IMR-90 (cell line): ENCODE results near the gene CP. TPM values are rescaled to one million over a fixed set of nuclear protein-coding genes. Genes with fewer than 3 reads are reported as not detected.

ENCODE experiments used
- ATAC-seq: fragments of 200-7000 bp; cut with Tn5 transposase; 2 replicates; pipeline ENCODE4 v1.9.1; 2020; ENCODE audit warnings: low read depth, mild to moderate bottlenecking, moderate library complexity
- BruUV-seq: library from RNA; stranded (reverse); fragments of 400-500 nt; replicated peaks from 2 replicates; lab custom pipeline; 2021; lab: Mats Ljungman, UMichigan
- CTCF ChIA-PET: fragments of 300-600 bp; formaldehyde crosslinking; extraction: SDS; loops from one replicate; lab custom pipeline; 2021; ENCODE audit warnings: antibody characterized with exemption; lab: Yijun Ruan, JAX
- POLR2A ChIA-PET: fragments of 300-600 bp; sonication (Branson Sonifier 250); formaldehyde crosslinking; loops from one replicate; lab custom pipeline; 2022; ENCODE audit warnings: antibody characterized with exemption; ENCODE audit not compliant: unreplicated experiment; lab: Charles Lee
- DNase-seq: peaks from one replicate; pipeline ENCODE4 v3.0.0; 2013
- H2AFZ ChIP-seq: replicated peaks from 2 replicates; pipeline ENCODE3; 2013; ENCODE audit warnings: low read length, mild to moderate bottlenecking; ENCODE audit not compliant: poor library complexity
- H2AK5ac ChIP-seq: 2 replicates; pipeline ENCODE4 v1.6.1; 2013; ENCODE audit warnings: low read depth, low read length, inconsistent platforms
- H2AK9ac ChIP-seq: replicated peaks from 2 replicates; pipeline ENCODE3; 2013; ENCODE audit warnings: mild to moderate bottlenecking, low read depth, low read length, moderate library complexity; ENCODE audit not compliant: poor library complexity
- H2BK120ac ChIP-seq: 2 replicates; pipeline ENCODE4 v1.6.1; 2013; ENCODE audit warnings: low read depth, low read length, inconsistent platforms
- H2BK15ac ChIP-seq: 3 replicates; pipeline ENCODE4 v1.6.1; 2013; ENCODE audit warnings: low read depth, low read length, inconsistent platforms
- H2BK20ac ChIP-seq: 2 replicates; pipeline ENCODE4 v1.6.1; 2013; ENCODE audit warnings: low read depth, mild to moderate bottlenecking, inconsistent platforms, low read length, moderate library complexity
- H2BK5ac ChIP-seq: 2 replicates; pipeline ENCODE4 v1.6.1; 2013; ENCODE audit warnings: mild to moderate bottlenecking, low read depth, low read length, inconsistent platforms; ENCODE audit not compliant: poor library complexity, severe bottlenecking
- H3K14ac ChIP-seq: replicated peaks from 2 replicates; pipeline ENCODE4 v1.6.1; 2013; ENCODE audit warnings: low read depth, low read length, inconsistent platforms
- H3K18ac ChIP-seq: 2 replicates; pipeline ENCODE4 v1.6.1; 2013; ENCODE audit warnings: low read depth, low read length, control low read depth
- H3K23ac ChIP-seq: 2 replicates; pipeline ENCODE4 v1.6.1; 2013; ENCODE audit warnings: low read depth, low read length, inconsistent platforms
- H3K27ac ChIP-seq: 2 replicates; pipeline ENCODE4 v1.5.1; 2013; ENCODE audit warnings: mild to moderate bottlenecking, control low read depth, low read length; ENCODE audit not compliant: insufficient read depth
- H3K27me3 ChIP-seq: 2 replicates; pipeline ENCODE4 v1.6.1; 2013; ENCODE audit warnings: low read length; ENCODE audit not compliant: control insufficient read depth, insufficient read depth
- H3K36me3 ChIP-seq: 2 replicates; pipeline ENCODE4 v1.6.1; 2013; ENCODE audit warnings: low read length, mixed read lengths; ENCODE audit not compliant: control insufficient read depth, insufficient read depth
- H3K4ac ChIP-seq: 2 replicates; pipeline ENCODE4 v1.6.1; 2013; ENCODE audit warnings: low read depth, low read length, inconsistent platforms
- H3K4me1 ChIP-seq: 2 replicates; pipeline ENCODE4 v1.6.1; 2013; ENCODE audit warnings: low read length, mixed read lengths; ENCODE audit not compliant: control insufficient read depth, insufficient read depth
- H3K4me2 ChIP-seq: 2 replicates; pipeline ENCODE4 v1.6.1; 2013; ENCODE audit warnings: low read depth, mild to moderate bottlenecking, control low read depth, low read length, moderate library complexity
- H3K4me3 ChIP-seq: 2 replicates; pipeline ENCODE4 v1.5.1; 2013; ENCODE audit warnings: low read depth, mild to moderate bottlenecking, control low read depth, low read length, moderate library complexity; ENCODE audit not compliant: insufficient read depth
- H3K56ac ChIP-seq: 2 replicates; pipeline ENCODE4 v1.6.1; 2013; ENCODE audit warnings: low read length, inconsistent platforms; ENCODE audit not compliant: insufficient read depth; ENCODE audit errors: extremely low read depth
- H3K79me1 ChIP-seq, 2 experiments: 2 replicates each; pipeline ENCODE4 v1.6.1; 2013; ENCODE audit warnings: low read length in 2 of 2, inconsistent platforms in 1 of 2, low read depth in 1 of 2
- H3K9ac ChIP-seq: 2 replicates; pipeline ENCODE4 v1.6.1; 2013; ENCODE audit warnings: low read depth, low read length, control low read depth
- H3K9me1 ChIP-seq: 2 replicates; pipeline ENCODE4 v1.6.1; 2013; ENCODE audit warnings: low read length, inconsistent platforms; ENCODE audit not compliant: insufficient read depth
- H3K9me3 ChIP-seq: 2 replicates; pipeline ENCODE4 v1.6.1; 2013; ENCODE audit warnings: low read length; ENCODE audit not compliant: control insufficient read depth, insufficient read depth
- H4K20me1 ChIP-seq: 2 replicates; pipeline ENCODE4 v1.6.1; 2013; ENCODE audit warnings: low read length, inconsistent platforms; ENCODE audit not compliant: insufficient read depth
- H4K5ac ChIP-seq: 2 replicates; pipeline ENCODE4 v1.6.1; 2013; ENCODE audit warnings: mild to moderate bottlenecking, low read depth, low read length, control low read depth
- H4K8ac ChIP-seq, 2 experiments: 2 replicates each; pipeline ENCODE4 v1.6.1; 2013; ENCODE audit warnings: low read depth in 2 of 2, low read length in 2 of 2, control low read depth in 1 of 2, inconsistent platforms in 1 of 2
- H4K91ac ChIP-seq: 2 replicates; pipeline ENCODE4 v1.6.1; 2013; ENCODE audit warnings: low read depth, low read length, inconsistent platforms; ENCODE audit not compliant: insufficient read depth
- BHLHE40 ChIP-seq: fragments of 150-350 bp; IDR thresholded peaks from 2 replicates; pipeline ENCODE4 v1.6.1; 2016; ENCODE audit warnings: mild to moderate bottlenecking, low read depth, low read length
- CEBPB ChIP-seq: IDR thresholded peaks from 2 replicates; pipeline ENCODE4 v1.6.1; 2012; ENCODE audit warnings: low read depth, low read length, improper control_type of control experiment
- CHD1 ChIP-seq: IDR thresholded peaks from 2 replicates; pipeline ENCODE4 v1.6.1; 2012; ENCODE audit warnings: low read depth, low read length, improper control_type of control experiment
- FOS ChIP-seq: fragments of 150-350 bp; IDR thresholded peaks from 2 replicates; pipeline ENCODE4 v1.6.1; 2016; ENCODE audit warnings: low read depth, low read length
- MAFK ChIP-seq: IDR thresholded peaks from 2 replicates; pipeline ENCODE4 v1.6.1; 2012; ENCODE audit warnings: low read depth, low read length, improper control_type of control experiment
- MAZ ChIP-seq: IDR thresholded peaks from 2 replicates; pipeline ENCODE4 v1.6.1; 2012; ENCODE audit warnings: low read depth, mild to moderate bottlenecking, low read length, improper control_type of control experiment, moderate library complexity, borderline replicate concordance
- NFE2L2 ChIP-seq: fragments of 150-350 bp; IDR thresholded peaks from 2 replicates; pipeline ENCODE4 v1.6.1; 2016; ENCODE audit warnings: low read depth, mild to moderate bottlenecking, low read length
- RAD21 ChIP-seq: IDR thresholded peaks from 2 replicates; pipeline ENCODE4 v1.6.1; 2012; ENCODE audit warnings: low read length, improper control_type of control experiment
- RCOR1 ChIP-seq: IDR thresholded peaks from 2 replicates; pipeline ENCODE4 v1.6.1; 2012; ENCODE audit warnings: mild to moderate bottlenecking, low read length, improper control_type of control experiment; ENCODE audit not compliant: insufficient replicate concordance
- RFX5 ChIP-seq: IDR thresholded peaks from 2 replicates; pipeline ENCODE4 v1.8.0; 2012; ENCODE audit warnings: low read depth, mild to moderate bottlenecking, low read length, moderate library complexity
- SMC3 ChIP-seq: fragments of 150-350 bp; IDR thresholded peaks from 2 replicates; pipeline ENCODE4 v1.6.1; 2016; ENCODE audit warnings: low read depth, mild to moderate bottlenecking, antibody characterized with exemption, low read length, moderate library complexity
- WGBS, 2 experiments: methylation state at CpG; one replicate each; pipeline versions ENCODE4 v1.1.5 to v1.1.7; 2013; ENCODE audit warnings: missing lambda C conversion rate in 2 of 2; ENCODE audit not compliant: insufficient read length in 1 of 2; ENCODE audit errors: extremely low coverage in 2 of 2; 5-methylcytosine and 5-hydroxymethylcytosine counted together
- dilution Hi-C: fragments of 300-500 bp; cut with HindIII; formaldehyde crosslinking; loops from one replicate; pipeline ENCODE4 v1.14.3; 2018; ENCODE audit warnings: low sequenced_read_pairs; ENCODE audit not compliant: unreplicated experiment
- in situ Hi-C: fragments of 300-500 bp; cut with MboI; formaldehyde crosslinking; loops from 3 replicates; pipeline ENCODE4 v1.14.3; 2019; ENCODE audit warnings: low sequenced_read_pairs, inconsistent platforms, mixed read lengths
- intact Hi-C: fragments of 100-400 bp; cut with micrococcal nuclease; formaldehyde crosslinking; loops from 2 replicates; pipeline ENCODE4 v1.10.0; 2022
- polyA plus RNA-seq, 3 experiments: library from polyadenylated mRNA; depleted of rRNA; stranded (reverse); fragments of >200 nt; gene quantifications; 2 replicates each; pipeline ENCODE4 v1.2.3, GENCODE V29; 2012; ENCODE audit warnings: low replicate concordance in 1 of 3
- total RNA-seq: library from RNA; depleted of rRNA; stranded (reverse); fragments of >200 nt; gene quantifications from 2 replicates; pipeline ENCODE4 v1.2.3, GENCODE V29; 2012
- TF ChIP-seq, protein P1 (sequence below): fragments of 150-350 bp; IDR thresholded peaks from 2 replicates; pipeline ENCODE4 v1.6.1; 2017; ENCODE audit warnings: mild to moderate bottlenecking, antibody characterized with exemption, low read length, low read depth
- TF ChIP-seq, protein P2 (sequence below): conservative IDR thresholded peaks from 2 replicates; pipeline ENCODE4 v1.5.1; 2012; ENCODE audit warnings: mild to moderate bottlenecking, low read depth, low read length, improper control_type of control experiment
- TF ChIP-seq, protein P3 (sequence below): fragments of 150-350 bp; IDR thresholded peaks from 2 replicates; pipeline ENCODE4 v1.6.1; 2016; ENCODE audit warnings: low read depth, mild to moderate bottlenecking, low read length, moderate library complexity, borderline replicate concordance

CP gene
- total and polyA plus RNA-seq, 2 of the 4 experiments (the other 2 are of a cell fraction): not detected

DNA sequence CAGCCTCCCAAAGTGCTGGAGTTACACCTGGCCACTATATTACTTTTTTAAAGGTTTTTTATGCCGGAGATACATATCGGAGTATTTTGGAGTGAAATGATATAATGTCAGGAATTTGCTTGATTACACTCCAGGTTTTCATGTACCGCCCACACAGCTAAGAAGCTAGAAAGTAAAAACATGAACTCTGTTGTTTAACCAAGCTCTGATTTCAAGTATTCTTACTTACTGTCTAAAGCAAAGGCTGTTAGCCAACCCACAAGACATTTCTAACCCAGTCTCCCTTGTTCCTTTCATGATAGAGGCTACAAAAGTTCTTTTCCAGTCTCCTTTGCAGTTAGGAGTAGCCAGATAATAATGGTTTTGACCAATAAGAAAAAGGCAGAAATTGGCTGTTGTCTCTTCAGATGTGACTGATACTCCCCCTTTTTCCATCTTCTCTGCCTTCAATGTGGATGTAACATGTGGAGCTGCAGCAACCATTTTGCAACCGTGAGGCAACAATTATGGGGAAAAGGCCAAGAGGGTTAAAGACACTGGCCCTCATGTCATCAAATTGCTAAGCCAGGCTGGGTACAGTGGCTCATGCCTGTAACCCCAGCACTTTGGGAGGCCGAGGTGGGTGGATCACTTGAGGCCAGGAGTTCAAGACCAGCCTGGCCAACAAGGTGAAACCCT lies 6.1 kb upstream of the CP start:
- Histone ChIP-seq H4K91ac (peak overlapping the region; percentile 20), H3K56ac (no peak overlapping the region), H3K4me2 (no peak overlapping the region), H4K5ac (peak overlapping the region; percentile 71; the same call in 1 of the 2 replicates), H3K14ac (peak overlapping the region; percentile 56; the same call in 1 of the 2 replicates), H2AK9ac (no peak overlapping the region), H2BK15ac (peak overlapping the region; percentile 19; the same call in 1 of the 3 replicates), H3K9me1 (peaks cover 3% of the 10 kb centered on the region; the same call in 1 of the 2 replicates), H3K36me3 (no peaks in the 10 kb centered on the region), H2AFZ (no peak overlapping the region), H3K9ac (no peak overlapping the region), H3K23ac (no peak overlapping the region), H3K27ac (no peak overlapping the region), H2BK5ac (peak overlapping the region; percentile 2), H3K4me3 (no peak overlapping the region), H3K9me3 (peaks cover 2% of the 10 kb centered on the region; the same call in 1 of the 2 replicates), H2BK20ac (no peak overlapping the region), H4K20me1 (no peaks in the 10 kb centered on the region), H3K79me1 (no peaks in the 10 kb centered on the region), H2AK5ac (0 out of 2 replicates have a peak overlapping the region, but pooled peaks have one; percentile 43), H3K4me1 (peaks cover 10% of the 10 kb centered on the region), H3K18ac (peak overlapping the region; percentile 87), H4K8ac (peak overlapping the region in 1 of 2 experiments; percentile 63; a peak in 2 of 4 replicates), H3K27me3 (no peaks in the 10 kb centered on the region), H3K4ac (peak overlapping the region; percentile 41; the same call in 1 of the 2 replicates), H2BK120ac (peak overlapping the region; percentile 65)
- DNase-seq (peak; percentile 51), ATAC-seq (no peak)
- intact Hi-C loops (no loop called here), dilution Hi-C loops (no loop called here), in situ Hi-C loops (no loop called here)
- POLR2A ChIA-PET: no interaction called here
- CTCF ChIA-PET: no interaction called here
- WGBS, 2 experiments: no CpG with 5 or more reads among the region's 5 CpGs
- BruUV-seq: no TSS peak
- TF ChIP-seq RCOR1 (no peak), MAFK (no peak), MAZ (no peak), FOS (no peak), BHLHE40 (no peak), SMC3 (no peak), RAD21 (no peak), RFX5 (no peak), CEBPB (no peak), CHD1 (no peak), NFE2L2 (no peak)
- TF ChIP-seq, protein P1, sequence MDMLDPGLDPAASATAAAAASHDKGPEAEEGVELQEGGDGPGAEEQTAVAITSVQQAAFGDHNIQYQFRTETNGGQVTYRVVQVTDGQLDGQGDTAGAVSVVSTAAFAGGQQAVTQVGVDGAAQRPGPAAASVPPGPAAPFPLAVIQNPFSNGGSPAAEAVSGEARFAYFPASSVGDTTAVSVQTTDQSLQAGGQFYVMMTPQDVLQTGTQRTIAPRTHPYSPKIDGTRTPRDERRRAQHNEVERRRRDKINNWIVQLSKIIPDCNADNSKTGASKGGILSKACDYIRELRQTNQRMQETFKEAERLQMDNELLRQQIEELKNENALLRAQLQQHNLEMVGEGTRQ: no peak
- TF ChIP-seq, protein P2, sequence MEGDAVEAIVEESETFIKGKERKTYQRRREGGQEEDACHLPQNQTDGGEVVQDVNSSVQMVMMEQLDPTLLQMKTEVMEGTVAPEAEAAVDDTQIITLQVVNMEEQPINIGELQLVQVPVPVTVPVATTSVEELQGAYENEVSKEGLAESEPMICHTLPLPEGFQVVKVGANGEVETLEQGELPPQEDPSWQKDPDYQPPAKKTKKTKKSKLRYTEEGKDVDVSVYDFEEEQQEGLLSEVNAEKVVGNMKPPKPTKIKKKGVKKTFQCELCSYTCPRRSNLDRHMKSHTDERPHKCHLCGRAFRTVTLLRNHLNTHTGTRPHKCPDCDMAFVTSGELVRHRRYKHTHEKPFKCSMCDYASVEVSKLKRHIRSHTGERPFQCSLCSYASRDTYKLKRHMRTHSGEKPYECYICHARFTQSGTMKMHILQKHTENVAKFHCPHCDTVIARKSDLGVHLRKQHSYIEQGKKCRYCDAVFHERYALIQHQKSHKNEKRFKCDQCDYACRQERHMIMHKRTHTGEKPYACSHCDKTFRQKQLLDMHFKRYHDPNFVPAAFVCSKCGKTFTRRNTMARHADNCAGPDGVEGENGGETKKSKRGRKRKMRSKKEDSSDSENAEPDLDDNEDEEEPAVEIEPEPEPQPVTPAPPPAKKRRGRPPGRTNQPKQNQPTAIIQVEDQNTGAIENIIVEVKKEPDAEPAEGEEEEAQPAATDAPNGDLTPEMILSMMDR: no peak
- TF ChIP-seq, protein P3, sequence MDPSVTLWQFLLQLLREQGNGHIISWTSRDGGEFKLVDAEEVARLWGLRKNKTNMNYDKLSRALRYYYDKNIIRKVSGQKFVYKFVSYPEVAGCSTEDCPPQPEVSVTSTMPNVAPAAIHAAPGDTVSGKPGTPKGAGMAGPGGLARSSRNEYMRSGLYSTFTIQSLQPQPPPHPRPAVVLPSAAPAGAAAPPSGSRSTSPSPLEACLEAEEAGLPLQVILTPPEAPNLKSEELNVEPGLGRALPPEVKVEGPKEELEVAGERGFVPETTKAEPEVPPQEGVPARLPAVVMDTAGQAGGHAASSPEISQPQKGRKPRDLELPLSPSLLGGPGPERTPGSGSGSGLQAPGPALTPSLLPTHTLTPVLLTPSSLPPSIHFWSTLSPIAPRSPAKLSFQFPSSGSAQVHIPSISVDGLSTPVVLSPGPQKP: no peak
